ENCODE measurements around the gene CASTOR1.
A peak's percentile ranks its signal among the peaks of the same experiment; 100 is the strongest.

The CASTOR1 gene

DNA sequence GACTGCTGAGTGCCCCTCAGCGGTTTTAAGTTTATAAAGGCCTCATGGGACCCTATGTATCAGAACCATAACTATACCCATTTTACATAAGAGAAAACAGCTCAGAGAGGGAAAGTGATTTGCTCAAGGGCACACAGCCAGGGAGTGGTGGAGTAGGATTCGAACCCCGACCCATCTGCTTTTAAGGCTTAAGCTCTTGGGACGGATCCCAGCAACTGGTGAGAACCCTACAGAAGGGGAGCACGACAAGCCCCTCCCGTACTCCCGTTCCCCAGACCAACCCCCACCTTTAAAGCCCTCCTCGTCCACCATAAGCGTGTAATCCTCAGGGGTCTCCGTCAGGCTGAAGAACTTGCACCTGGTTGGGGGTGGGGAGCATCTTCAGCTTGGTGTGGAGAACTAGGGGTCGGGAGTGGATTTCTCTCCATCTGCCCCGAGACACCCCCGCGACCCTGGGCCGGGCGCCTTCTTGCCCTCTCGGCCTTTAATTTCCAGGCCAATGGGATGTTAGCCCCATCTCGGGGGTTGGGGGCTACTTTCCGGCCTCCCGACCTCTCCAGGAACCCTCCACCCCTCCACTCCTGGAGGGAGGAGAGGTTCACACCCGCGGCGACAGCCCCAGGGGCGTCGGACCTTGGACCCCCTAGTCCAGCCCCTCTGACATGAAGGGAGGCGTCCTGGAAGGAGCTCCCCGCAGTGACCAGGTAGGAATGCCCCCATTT lies 725 bp downstream of the CASTOR1 start:
- no peaks in the 10 kb centered on the region for H3K9me3 ChIP-seq (ENCODE audit: control insufficient read depth, insufficient read depth, low read length)
- H3K4me1 ChIP-seq (ENCODE audit: control insufficient read depth, low read length), result peaks cover 34% of the 10 kb centered on the region
- H3K4me2 ChIP-seq (ENCODE audit: low read length), result peak overlapping the region; percentile 83
- TF ChIP-seq EZH2phosphoT487 (IDR thresholded peaks at IDR 0.05; ENCODE audit: borderline replicate concordance, low read length), result no peak
- TF ChIP-seq CTCF (IDR thresholded peaks at IDR 0.05; ENCODE audit: low read depth, low read length, poor library complexity, severe bottlenecking), result no peak
- peaks cover 3% of the 10 kb centered on the region; the same call in 1 of the 2 replicates for H4K20me1 ChIP-seq (ENCODE audit: control insufficient read depth, insufficient read depth, low read depth, low read length)
- no peaks in the 10 kb centered on the region for H3K36me3 ChIP-seq (ENCODE audit: control insufficient read depth, low read length)
- H3K27ac ChIP-seq (ENCODE audit: low read depth, low read length), result no peak overlapping the region
- H3F3A ChIP-seq (ENCODE audit: control insufficient read depth, insufficient read depth), result peaks cover 8% of the 10 kb centered on the region; the same call in 1 of the 2 replicates
- no peaks in the 10 kb centered on the region for H3K9me2 ChIP-seq (replicated peaks; ENCODE audit: control insufficient read depth, low read length)
- peak overlapping the region; percentile 76 for H3K4me3 ChIP-seq (ENCODE audit: low read length)
- H3K27me3 ChIP-seq (ENCODE audit: control insufficient read depth, low read length), result no peaks in the 10 kb centered on the region
- H3K79me2 ChIP-seq (ENCODE audit: control insufficient read depth, low read length), result no peaks in the 10 kb centered on the region

GRCh38 chr22:30287648-30288418 lies 1.5 kb downstream of the CASTOR1 start:
- H3K27ac ChIP-seq (ENCODE audit: low read depth, low read length), result no peak overlapping the region
- peaks cover 34% of the 10 kb centered on the region for H3K4me1 ChIP-seq (ENCODE audit: control insufficient read depth, low read length)
- H3K4me2 ChIP-seq (ENCODE audit: low read length), result no peak overlapping the region
- H3F3A ChIP-seq (ENCODE audit: control insufficient read depth, insufficient read depth), result peaks cover 8% of the 10 kb centered on the region; the same call in 1 of the 2 replicates
- H3K9me2 ChIP-seq (replicated peaks; ENCODE audit: control insufficient read depth, low read length), result no peaks in the 10 kb centered on the region
- no peaks in the 10 kb centered on the region for H3K36me3 ChIP-seq (ENCODE audit: control insufficient read depth, low read length)
- no peaks in the 10 kb centered on the region for H3K79me2 ChIP-seq (ENCODE audit: control insufficient read depth, low read length)
- TF ChIP-seq EZH2phosphoT487 (IDR thresholded peaks at IDR 0.05; ENCODE audit: borderline replicate concordance, low read length), result no peak
- peak; percentile 87 for TF ChIP-seq CTCF (IDR thresholded peaks at IDR 0.05; ENCODE audit: low read depth, low read length, poor library complexity, severe bottlenecking)
- no peak overlapping the region for H3K4me3 ChIP-seq (ENCODE audit: low read length)
- H3K27me3 ChIP-seq (ENCODE audit: control insufficient read depth, low read length), result no peaks in the 10 kb centered on the region
- peaks cover 3% of the 10 kb centered on the region; the same call in 1 of the 2 replicates for H4K20me1 ChIP-seq (ENCODE audit: control insufficient read depth, insufficient read depth, low read depth, low read length)
- no peaks in the 10 kb centered on the region for H3K9me3 ChIP-seq (ENCODE audit: control insufficient read depth, insufficient read depth, low read length)

- Histone ChIP-seq H3K27ac (ENCODE audit: low read depth, low read length) (no peak overlapping the region), H3K4me3 (ENCODE audit: low read length) (no peak overlapping the region), H3K9me3 (ENCODE audit: control insufficient read depth, insufficient read depth, low read length) (no peaks in the 10 kb centered on the region), H3K9me2 (replicated peaks; ENCODE audit: control insufficient read depth, low read length) (no peaks in the 10 kb centered on the region), H4K20me1 (ENCODE audit: control insufficient read depth, insufficient read depth, low read depth, low read length) (peaks cover 3% of the 10 kb centered on the region; the same call in 1 of the 2 replicates), H3K4me1 (ENCODE audit: control insufficient read depth, low read length) (peaks cover 34% of the 10 kb centered on the region), H3K36me3 (ENCODE audit: control insufficient read depth, low read length) (no peaks in the 10 kb centered on the region), H3K4me2 (ENCODE audit: low read length) (no peak overlapping the region), H3F3A (ENCODE audit: control insufficient read depth, insufficient read depth) (peaks cover 8% of the 10 kb centered on the region; the same call in 1 of the 2 replicates), H3K79me2 (ENCODE audit: control insufficient read depth, low read length) (no peaks in the 10 kb centered on the region), H3K27me3 (ENCODE audit: control insufficient read depth, low read length) (peaks cover 3% of the 10 kb centered on the region; the same call in 1 of the 2 replicates)
- TF ChIP-seq EZH2phosphoT487 (IDR thresholded peaks at IDR 0.05; ENCODE audit: borderline replicate concordance, low read length) (no peak), CTCF (IDR thresholded peaks at IDR 0.05; ENCODE audit: low read depth, low read length, poor library complexity, severe bottlenecking) (peak; percentile 90)
Observed at GRCh38 chr22:30286813-30287647, 2.3 kb downstream of the CASTOR1 start.
